Testis (tissue), 3 donors: ENCODE measurements around the gene ZNF827. TPM values are rescaled to one million over a fixed set of nuclear protein-coding genes. Genes with fewer than 3 reads are reported as not detected.
"Not testable (repeated sequence)": the region's sequence is repeated elsewhere in the genome, so short reads cannot be mapped to it uniquely, and the experiment has no call there.

ENCODE experiments used
- DNase-seq: peaks from one replicate; pipeline ENCODE4 v3.0.0-alpha.2; 2019
- H3K27ac ChIP-seq, 2 donors: fragments of 200-600 bp; sonication (generic); one replicate each; pipeline ENCODE4 v1.5.1; 2019
- H3K27me3 ChIP-seq: fragments of 200-600 bp; sonication (generic); one replicate; pipeline ENCODE4 v1.5.1; 2019
- H3K36me3 ChIP-seq: fragments of 200-600 bp; sonication (generic); one replicate; pipeline ENCODE4 v1.5.1; 2017; ENCODE audit warnings: low read depth; ENCODE audit errors: missing control alignments
- H3K4me1 ChIP-seq: fragments of 200-600 bp; sonication (generic); one replicate; pipeline ENCODE4 v1.5.1; 2019
- H3K4me3 ChIP-seq, 2 donors: fragments of 200-600 bp; sonication (generic); one replicate each; pipeline ENCODE4 v1.5.1; 2017 to 2019
- H3K9me3 ChIP-seq: fragments of 200-600 bp; sonication (generic); one replicate; pipeline ENCODE4 v1.5.1; 2017
- CTCF ChIP-seq, 3 experiments: fragments of 450-650 bp in 2 of 3; fragments of 200-600 bp in 1 of 3; sonication (generic) in 1 of 3; IDR thresholded peaks; one replicate each; pipeline ENCODE4 v1.5.1; 2016 to 2019; ENCODE audit warnings: antibody characterized with exemption in 3 of 3, mild to moderate bottlenecking in 2 of 3, moderate library complexity in 1 of 3
- POLR2A ChIP-seq: fragments of 450-650 bp; IDR thresholded peaks from one replicate; pipeline ENCODE4 v1.6.1; 2017; ENCODE audit warnings: antibody characterized with exemption, mild to moderate bottlenecking, moderate library complexity
- WGBS, 2 donors: methylation state at CpG; one replicate each; pipeline ENCODE4 v1.1.5; 2018; 5-methylcytosine and 5-hydroxymethylcytosine counted together
- intact Hi-C: fragments of 100-400 bp; cut with DNase I; formaldehyde crosslinking; loops from one replicate; pipeline ENCODE4 v1.15.1; 2023; ENCODE audit warnings: low total_unique reads
- polyA plus RNA-seq: library from polyadenylated mRNA; stranded (reverse); fragments of 350-450 nt; fragmentation: Illumina TruSeq; extraction: RNeasy Lipid Tissue Mini Kit (QIAGEN cat#74804); gene quantifications from one replicate; pipeline ENCODE4 v1.2.3, GENCODE V29; 2014; ENCODE audit warnings: low read depth, low replicate concordance; ENCODE audit not compliant: insufficient read depth
- total RNA-seq, 2 donors: library from RNA; depleted of rRNA; stranded (reverse); fragments of >200 nt; gene quantifications; one replicate each; pipeline ENCODE4 v1.2.3, GENCODE V29; 2016

ZNF827 gene
- total and polyA plus RNA-seq, 3 donors from 2014 or later: 13.9 to 46.8 (median 37.5) TPM

GRCh38 chr4:145839151-145839550 lies 99.5 kb downstream of the ZNF827 start:
- Histone ChIP-seq H3K9me3 (no peaks in the 10 kb centered on the region), H3K27ac (no peak overlapping the region), H3K4me1 (no peaks in the 10 kb centered on the region), H3K36me3 (no peaks in the 10 kb centered on the region), H3K4me3 (no peak overlapping the region), H3K27me3 (no peaks in the 10 kb centered on the region)
- 84 to 95% methylated on average over 10 of the region's 10 CpGs for WGBS, 2 donors
- intact Hi-C loops: no loop called here
- no peak for TF ChIP-seq POLR2A
- TF ChIP-seq CTCF (IDR thresholded peaks at IDR 0.05): no peak
- DNase-seq: no peak

GRCh38 chr4:145832384-145832783 lies 106.2 kb downstream of the ZNF827 start:
- DNase-seq, H3K4me1 ChIP-seq, H3K36me3 ChIP-seq, H3K9me3 ChIP-seq, H3K4me3 ChIP-seq, intact Hi-C loops, H3K27me3 ChIP-seq, H3K27ac ChIP-seq: not testable (repeated sequence)
- WGBS, 2 donors: 92 to 95% methylated on average over 4 of the region's 4 CpGs

DNA sequence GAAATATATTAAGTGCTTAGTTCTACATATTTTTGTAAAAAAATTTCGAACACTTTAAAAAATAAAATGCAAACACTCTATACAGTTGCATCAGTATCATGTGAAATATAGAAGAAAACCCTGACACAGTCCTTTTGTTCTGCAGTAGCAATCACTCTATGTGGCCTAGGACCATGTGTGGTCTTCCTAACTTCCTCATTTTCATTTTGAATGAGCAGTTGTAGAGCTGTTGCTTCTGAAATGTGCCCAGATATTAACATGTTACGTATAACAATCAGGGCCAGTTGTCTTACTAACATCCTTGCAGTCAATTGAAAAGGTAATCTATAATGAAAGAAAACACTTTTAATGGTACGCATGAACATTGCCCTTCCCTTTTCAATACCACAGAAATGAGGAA lies 107.9 kb downstream of the ZNF827 start:
- H3K27me3 ChIP-seq: no peaks in the 10 kb centered on the region
- no peak overlapping the region for H3K27ac ChIP-seq
- H3K9me3 ChIP-seq: no peaks in the 10 kb centered on the region
- no peak overlapping the region for H3K4me3 ChIP-seq
- DNase-seq: no peak
- no peak for TF ChIP-seq POLR2A
- TF ChIP-seq CTCF (IDR thresholded peaks at IDR 0.05): no peak
- 92 to 93% methylated on average over 3 of the region's 3 CpGs for WGBS, 2 donors
- H3K4me1 ChIP-seq: no peaks in the 10 kb centered on the region
- intact Hi-C loops: no loop called here
- H3K36me3 ChIP-seq: no peaks in the 10 kb centered on the region

DNA sequence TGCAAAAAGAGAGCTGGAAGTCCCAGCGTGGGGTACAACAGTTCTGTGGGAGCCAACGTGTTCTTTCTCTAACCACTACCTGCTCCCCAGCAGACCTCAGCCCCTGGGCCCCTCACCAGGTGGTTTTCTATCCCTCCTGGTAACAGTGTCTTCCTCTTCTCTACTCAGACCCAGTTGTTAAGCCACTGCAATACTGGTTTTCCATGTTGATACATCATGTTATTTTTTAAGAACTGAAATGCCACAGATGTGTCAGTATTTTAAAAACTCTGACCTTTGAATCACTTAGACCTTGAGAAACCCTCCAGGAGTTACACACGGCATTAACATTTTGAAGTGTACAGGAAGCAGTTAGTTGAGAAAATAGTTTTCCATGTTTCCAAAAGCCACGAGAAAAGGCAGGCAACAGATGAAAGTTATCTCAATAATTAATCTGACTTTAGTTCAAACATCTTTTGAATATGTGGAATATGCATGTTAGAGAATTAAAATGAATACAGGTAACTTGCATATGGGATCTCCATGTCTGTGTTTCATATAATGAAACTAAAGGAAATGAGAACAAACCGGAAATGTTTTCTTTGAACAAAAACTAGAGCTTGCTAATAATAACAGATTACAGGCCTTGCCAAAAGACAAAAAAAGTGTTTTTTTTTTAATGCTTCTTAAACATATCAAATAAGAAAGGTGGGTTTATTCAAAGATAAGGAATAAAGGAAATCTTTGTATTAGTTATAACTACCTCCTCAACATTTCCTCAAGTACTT lies 108.8 kb downstream of the ZNF827 start:
- 46 to 53% methylated on average over 5 of the region's 5 CpGs for WGBS, 2 donors
- H3K9me3 ChIP-seq: no peaks in the 10 kb centered on the region
- intact Hi-C loops: no loop called here
- H3K4me3 ChIP-seq: no peak overlapping the region
- no peak for TF ChIP-seq POLR2A
- TF ChIP-seq CTCF (IDR thresholded peaks at IDR 0.05): no peak
- H3K4me1 ChIP-seq: no peaks in the 10 kb centered on the region
- H3K27me3 ChIP-seq: no peaks in the 10 kb centered on the region
- no peak overlapping the region for H3K27ac ChIP-seq
- H3K36me3 ChIP-seq: no peaks in the 10 kb centered on the region
- DNase-seq: no peak

DNA sequence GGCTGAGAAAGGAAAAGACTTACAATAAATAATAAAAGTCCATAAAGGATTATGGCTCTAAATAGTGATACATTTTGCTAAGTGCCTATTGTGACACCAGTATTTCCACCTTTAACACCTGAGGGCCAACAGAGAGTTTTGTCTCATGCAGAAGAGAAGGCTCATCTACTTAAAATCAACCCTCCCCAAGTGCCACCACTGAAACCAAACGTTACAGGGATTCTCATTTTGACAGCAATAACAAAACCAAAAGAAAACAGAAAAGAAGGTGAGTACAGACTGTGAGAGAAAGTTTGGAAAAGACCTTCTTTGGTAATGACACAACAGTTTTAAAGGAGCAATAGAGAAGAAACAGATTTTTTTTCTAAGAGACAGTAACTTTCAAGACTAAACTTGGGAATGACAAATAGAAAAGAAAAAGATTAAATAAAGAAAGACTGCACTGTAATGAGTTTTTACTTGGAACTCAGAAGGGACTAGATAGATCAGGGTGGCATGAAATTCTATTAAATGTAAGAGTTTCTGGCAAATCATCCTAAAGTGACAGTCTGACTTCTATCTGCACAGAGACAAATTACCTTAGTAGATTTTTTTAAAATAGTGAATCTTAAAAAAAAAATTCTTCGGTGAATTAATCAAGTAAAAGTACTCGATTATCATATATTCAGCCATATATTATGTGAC lies 109.7 kb downstream of the ZNF827 start:
- no peak overlapping the region for H3K27ac ChIP-seq
- H3K36me3 ChIP-seq: no peaks in the 10 kb centered on the region
- intact Hi-C loops: no loop called here
- no peak for TF ChIP-seq POLR2A
- no peak for TF ChIP-seq CTCF (IDR thresholded peaks at IDR 0.05)
- 80 to 83% methylated on average over 3 of the region's 3 CpGs for WGBS, 2 donors
- no peak for DNase-seq
- H3K4me1 ChIP-seq: no peaks in the 10 kb centered on the region
- no peaks in the 10 kb centered on the region for H3K27me3 ChIP-seq
- H3K4me3 ChIP-seq: no peak overlapping the region
- H3K9me3 ChIP-seq: no peaks in the 10 kb centered on the region
